ENCODE measurements around the gene SLC5A2.
A peak's percentile ranks its signal among the peaks of the same experiment; 100 is the strongest.
"Not testable (repeated sequence)": the region's sequence is repeated elsewhere in the genome, so short reads cannot be mapped to it uniquely, and the experiment has no call there.

SLC5A2 gene

GRCh38 chr16:31499928-31500327, 17.0 kb downstream of the SLC5A2 start:
- no peak for DNase-seq

DNA sequence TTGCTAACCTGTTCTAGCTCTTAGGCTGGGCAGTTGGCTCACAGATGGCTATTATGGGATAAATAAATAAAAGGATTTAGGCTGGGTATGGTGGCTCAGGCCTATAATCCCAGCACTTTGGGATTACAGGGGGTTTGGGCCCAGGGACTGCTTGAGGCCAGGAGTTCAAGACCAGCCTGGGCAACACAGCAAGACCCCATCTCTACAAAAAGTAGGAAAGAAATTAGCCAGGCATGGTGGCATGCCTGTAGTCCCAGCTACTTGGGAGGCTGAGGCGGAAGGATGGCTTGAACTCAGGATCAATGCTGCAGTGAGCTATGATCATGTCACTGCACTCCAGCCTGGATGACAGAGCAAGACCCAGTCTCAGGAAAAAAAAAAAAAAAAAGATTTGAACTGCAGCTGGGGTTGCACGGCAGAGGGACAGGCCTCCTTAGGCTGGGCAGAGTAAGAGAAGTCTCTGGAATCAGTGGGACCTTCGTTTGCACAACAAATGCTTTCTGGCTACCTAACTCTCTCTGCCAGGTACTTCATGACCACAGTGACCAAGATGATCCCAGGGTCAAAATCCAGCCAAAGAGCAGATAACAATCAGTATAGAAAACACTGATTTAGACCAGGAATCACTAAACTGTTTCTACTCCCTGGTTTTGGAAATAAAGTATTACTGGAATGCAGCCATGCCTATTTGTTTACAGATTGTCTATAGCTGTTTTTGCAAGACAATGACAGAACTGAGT, 18.5 kb downstream of the SLC5A2 start:
- no peak for DNase-seq

GRCh38 chr16:31501966-31502348, 19.0 kb downstream of the SLC5A2 start:
- no peak for DNase-seq

- no peak for DNase-seq
Measured at GRCh38 chr16:31502981-31503380, 20.1 kb downstream of the SLC5A2 start.

DNA sequence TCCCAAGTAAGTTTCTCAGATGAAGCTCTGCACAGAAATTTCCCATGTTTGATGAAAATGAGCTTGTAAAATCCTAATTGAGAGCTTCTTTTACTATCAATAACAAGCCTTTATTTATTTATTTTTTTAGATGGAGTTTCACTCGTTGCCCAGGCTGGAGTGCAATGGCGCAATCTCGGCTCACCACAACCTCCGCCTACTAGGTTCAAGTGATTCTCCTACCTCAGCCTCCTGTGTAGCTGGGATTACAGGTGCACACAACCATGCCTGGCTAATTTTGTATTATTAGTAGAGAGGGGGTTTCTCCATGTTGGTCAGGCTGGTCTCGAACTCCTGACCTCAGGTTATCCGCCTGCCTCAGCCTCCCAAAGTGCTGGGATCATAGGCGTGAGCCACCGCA, 20.6 kb downstream of the SLC5A2 start:
- DNase-seq = not testable (repeated sequence)

DNA sequence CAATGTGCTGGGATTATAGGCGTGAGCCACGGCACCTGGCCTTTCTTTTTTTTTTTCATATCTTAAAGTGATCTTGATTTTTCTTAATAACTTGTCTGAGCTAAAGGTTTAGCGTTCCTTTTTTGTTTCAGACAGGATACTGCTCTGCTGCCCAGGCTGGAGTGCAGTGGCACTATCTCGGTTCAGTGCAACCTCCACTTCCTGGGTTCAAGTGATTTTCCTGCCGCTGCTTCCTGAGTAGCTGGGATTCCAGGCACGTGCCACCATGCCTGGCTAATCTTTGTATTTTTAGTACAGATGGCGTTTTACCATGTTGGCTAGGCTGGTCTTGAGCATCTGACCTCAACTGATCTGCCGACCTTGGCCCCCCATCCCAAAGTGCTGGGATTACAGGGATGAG, 21.2 kb downstream of the SLC5A2 start:
- DNase-seq = no peak

- no peak for DNase-seq
Measured at GRCh38 chr16:31505483-31505882, 22.6 kb downstream of the SLC5A2 start.

DNA sequence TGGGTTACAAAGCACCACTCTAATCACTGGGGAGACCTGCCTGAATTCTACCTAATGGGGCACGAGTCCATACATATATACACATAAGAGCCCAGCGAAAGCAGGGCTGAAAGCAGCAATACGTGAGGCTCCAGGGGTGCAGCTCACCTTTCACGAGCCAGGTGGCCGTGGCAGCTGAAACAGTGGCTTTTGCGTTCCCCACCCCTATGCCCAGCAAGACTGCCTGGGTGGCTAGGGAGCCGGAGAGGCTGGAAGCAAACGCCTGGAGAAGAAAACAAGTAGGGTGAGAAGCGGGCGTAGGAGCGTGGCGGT, 24.6 kb downstream of the SLC5A2 start:
- no peak for DNase-seq

GRCh38 chr16:31507929-31508705, 25.2 kb downstream of the SLC5A2 start, which contains the start of gene RUSF1:
Gene RUSF1 (minus strand): TSS chr16:31508391. CDS start chr16:31508373, 18 bp downstream.
- DNase-seq = peak; percentile 92

DNA sequence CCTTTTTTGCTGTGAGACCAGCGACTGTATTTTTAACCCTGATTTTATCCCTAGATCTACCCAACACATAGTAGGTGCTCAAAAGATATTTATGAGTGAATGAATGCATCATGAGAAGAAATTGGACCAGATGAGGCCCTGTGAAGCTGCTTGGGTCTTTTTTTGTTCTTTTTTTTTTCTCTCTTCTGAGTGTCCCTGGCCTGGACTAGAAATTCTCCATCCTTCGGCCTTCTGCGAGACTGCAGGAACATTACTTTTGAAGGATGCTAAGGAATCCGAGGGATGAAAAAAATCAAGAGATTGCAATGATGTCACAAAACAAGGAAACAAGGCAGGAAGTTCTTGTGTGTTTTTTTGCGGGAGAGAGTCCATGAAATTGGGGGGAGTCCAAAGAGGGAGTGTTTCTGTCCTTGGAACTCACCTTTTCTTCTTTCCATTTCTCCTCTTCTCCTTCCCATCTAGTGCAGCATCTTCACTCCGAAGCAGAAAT, 25.8 kb downstream of the SLC5A2 start:
- DNase-seq = peak; percentile 48

- no peak for DNase-seq
Measured at GRCh38 chr16:31513126-31513525, 30.2 kb downstream of the SLC5A2 start.

DNA sequence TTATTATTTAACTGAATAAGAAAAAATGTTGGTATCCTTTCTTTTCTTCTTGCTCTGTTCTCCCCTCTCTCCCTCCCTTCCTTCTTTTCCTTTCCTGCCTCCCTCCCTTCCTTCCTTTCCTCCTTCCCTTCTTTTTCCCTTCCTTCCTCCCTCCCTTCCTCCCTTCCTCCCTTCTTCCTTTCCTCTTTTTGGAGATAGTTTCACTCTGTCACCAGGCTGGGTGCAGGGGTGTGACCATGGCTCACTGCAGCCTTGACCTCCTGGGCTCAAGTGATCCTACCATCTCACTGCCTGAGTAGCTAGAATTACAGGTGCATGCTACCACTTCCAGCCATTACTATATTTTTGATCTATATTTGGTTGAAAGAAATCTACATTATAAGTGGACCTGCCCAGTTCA, 31.0 kb downstream of the SLC5A2 start:
- DNase-seq = no peak

DNA sequence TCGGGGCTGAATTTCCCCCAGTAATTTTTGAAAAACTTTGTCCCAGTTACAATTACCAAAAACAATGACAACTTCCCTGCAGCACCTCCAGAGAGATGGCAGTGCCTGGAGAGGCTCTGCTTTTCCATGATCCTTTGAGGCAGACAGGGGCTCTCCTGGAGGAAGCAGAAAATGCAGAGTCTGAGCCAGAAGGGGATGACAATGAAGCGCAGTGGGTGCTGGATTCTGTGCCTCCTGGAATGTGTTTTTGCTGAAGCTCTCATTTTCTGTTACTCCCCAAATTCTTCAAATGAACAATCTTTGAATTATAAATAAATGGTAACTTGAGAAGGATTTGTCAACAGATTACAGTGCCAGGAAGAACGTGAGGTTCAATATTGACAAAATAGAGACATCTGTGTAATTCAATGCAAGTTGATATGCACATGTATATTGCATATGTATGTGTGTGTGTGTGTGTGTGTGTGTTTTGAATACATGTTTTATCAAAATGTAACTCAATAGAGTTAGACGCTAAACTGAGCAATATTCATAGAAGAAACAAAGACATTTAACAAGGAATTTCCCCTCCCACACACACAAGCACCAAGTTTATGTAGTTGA, 35.0 kb downstream of the SLC5A2 start:
- DNase-seq = no peak

DNA sequence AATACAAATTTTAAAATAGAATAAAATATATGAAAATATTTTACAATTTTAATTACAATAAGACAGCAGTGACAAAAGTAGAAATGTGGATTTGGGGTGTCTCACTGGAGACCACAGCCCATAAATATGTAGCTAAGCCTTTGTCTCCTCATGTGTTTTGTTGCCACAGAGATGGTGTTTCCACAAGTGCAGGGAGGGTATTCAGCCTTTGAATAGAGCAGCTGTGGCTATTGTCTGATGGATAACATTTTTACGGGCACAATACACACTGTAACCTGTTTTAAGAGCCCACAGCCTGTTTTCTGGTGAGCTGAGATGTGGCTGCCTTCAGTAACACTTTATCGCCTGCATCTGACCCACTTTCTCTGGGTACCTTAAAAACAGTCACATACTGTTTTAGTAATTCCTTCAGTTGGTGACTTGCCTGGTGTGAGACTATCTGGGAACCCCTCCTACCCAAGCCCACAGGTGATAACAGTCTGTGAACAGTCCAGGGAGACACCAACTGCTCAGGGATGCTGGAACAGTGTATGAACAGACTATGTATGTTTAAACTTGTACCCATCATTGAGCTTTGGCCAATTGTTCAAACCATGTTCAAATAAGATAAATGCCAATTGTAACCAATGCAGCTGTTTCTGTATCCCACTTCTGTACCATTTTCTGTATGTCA, 37.0 kb downstream of the SLC5A2 start:
- DNase-seq = no peak

- DNase-seq = no peak
Measured at GRCh38 chr16:31521368-31521767, 38.4 kb downstream of the SLC5A2 start.

- DNase-seq = no peak
Measured at GRCh38 chr16:31522071-31522470, 39.1 kb downstream of the SLC5A2 start.

DNA sequence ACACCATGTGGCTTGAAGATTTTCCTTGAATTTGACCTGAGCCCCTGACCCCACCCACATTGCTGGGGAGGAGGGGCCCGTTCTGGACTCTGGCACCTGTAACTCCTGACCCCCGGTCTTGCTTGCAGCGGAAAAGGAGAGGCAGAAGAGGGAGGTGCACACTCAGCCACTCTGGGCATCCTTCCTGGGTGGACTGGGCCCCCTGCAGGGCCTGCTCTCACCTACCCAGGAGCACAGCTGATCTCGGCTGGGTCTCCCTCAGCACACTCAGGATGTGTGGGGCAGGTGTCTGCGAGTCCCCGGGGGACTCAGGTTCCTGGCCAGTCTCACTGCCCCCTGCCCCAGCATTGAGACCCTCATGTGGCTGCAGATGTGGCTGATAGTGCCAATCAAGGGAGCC, 40.8 kb downstream of the SLC5A2 start:
- not testable (repeated sequence) for DNase-seq

DNA sequence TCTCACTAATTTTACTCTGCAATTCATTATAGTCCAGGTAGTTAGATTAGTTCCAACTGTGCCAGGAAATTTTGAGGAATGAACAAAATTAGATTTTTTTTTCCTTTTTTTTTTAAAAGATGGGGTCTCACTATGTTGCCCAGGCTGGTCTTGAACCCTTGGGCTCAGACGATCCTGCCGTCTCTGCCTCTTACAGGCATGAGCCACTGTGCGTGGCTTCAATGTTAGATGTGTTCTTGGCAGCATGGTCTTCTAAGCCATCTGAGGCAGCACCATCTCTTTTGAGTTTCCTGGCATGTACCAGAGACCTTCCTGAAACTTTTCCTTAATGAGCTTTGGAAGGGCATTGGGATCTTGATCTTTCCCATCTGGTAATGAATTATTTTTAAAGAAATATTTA, 42.2 kb downstream of the SLC5A2 start:
- no peak for DNase-seq

GRCh38 chr16:31527734-31528274, 44.9 kb downstream of the SLC5A2 start, which contains the start of gene AHSP:
Gene AHSP (plus strand): TSS chr16:31527900. CDS start chr16:31528140, 240 bp downstream.
- DNase-seq = no peak

- DNase-seq = no peak
Measured at GRCh38 chr16:31528523-31529107, 45.7 kb downstream of the SLC5A2 start.

DNA sequence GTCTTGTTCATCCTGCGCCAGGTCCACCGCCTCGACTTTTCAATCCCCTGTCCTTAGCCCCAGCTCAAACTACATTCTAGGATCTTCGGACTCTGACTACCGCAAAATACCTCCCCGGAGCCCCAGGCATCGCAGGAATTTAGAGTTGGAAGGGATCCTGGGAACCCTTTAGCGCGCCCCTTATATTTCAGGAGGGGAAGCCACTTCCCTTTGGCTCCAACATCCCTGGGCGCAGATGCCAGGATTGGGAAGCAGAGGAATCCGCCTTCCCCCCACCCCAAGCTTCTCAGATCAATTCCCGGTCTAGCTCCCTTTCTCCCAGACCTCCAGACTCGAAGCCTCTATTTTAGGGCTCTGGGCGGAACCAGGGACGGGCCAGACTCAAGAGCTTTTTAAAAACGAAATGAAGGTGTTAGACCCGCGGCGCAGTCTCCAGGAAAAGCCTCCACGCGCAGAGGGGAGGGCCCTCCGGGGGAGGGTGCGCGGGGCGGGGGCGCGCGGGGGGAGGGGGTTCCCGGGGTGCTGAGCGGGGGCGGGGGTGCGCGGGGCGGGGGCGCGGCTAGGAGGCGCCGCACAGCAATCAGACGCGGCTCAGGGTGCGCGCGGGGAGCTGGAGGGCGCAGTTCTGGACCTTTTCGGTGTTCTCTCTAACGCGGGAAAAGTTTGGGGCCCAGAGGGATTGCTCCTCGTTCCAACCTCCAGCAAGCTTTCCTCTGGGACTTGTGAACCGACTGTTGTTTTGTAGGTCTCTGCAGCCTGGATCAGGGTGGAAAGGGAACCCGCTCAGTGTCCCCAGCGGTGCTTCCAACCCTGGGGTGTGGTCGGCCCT, 46.4 kb downstream of the SLC5A2 start:
- DNase-seq = no peak

DNA sequence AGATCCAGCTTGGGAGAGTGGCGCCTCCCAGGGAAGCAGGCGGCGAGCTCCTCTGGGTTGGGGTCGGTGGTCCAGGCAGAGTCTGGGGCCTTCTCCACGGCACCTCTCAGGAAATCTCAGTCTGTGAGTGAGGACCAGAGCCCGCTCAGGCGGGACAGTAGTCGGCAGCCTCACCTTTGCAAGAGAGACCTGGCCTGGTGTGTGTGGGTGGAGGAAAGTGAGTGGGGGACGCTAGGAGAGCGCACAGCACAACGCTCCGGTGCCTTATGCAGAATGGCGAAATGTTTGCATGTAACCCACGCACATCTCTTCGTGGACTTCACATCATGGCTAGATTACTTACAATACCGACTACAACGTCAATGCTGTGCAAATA, 47.0 kb downstream of the SLC5A2 start:
- DNase-seq = no peak

Data from midbrain (tissue), 1 donor.